C4-2B (cell line): ENCODE measurements around the gene CYFIP2.

Source experiments
- H3K27ac ChIP-seq: fragments of 450-650 bp; 2 replicates; pipeline ENCODE4 v1.5.1; 2017
- CTCF ChIP-seq: fragments of 450-650 bp; conservative IDR thresholded peaks from 2 replicates; pipeline ENCODE4 v1.5.1; 2017; ENCODE audit warnings: mild to moderate bottlenecking
- ZFX ChIP-seq: fragments of 450-650 bp; IDR thresholded peaks from 2 replicates; pipeline ENCODE4 v1.6.1; 2017

CYFIP2 gene

GRCh38 chr5:157328277-157328912, 62.5 kb downstream of the CYFIP2 start:
- no peak overlapping the region for H3K27ac ChIP-seq
- TF ChIP-seq ZFX = no peak
- TF ChIP-seq CTCF = peak; percentile 96

- TF ChIP-seq CTCF (no peak), ZFX (no peak)
- H3K27ac ChIP-seq = no peak overlapping the region
These were observed 65.9 kb downstream of the CYFIP2 start for GRCh38 chr5:157331807-157332206.

GRCh38 chr5:157335534-157336422, 69.9 kb downstream of the CYFIP2 start:
- TF ChIP-seq CTCF (no peak), ZFX (no peak)
- peak overlapping the region; percentile 39 for H3K27ac ChIP-seq

- TF ChIP-seq ZFX (no peak), CTCF (no peak)
- H3K27ac ChIP-seq = peak overlapping the region; percentile 39
These were observed 70.5 kb downstream of the CYFIP2 start for GRCh38 chr5:157336423-157336744.

- H3K27ac ChIP-seq = no peak overlapping the region
- TF ChIP-seq CTCF = no peak
- no peak for TF ChIP-seq ZFX
These were observed 73.5 kb downstream of the CYFIP2 start for GRCh38 chr5:157339409-157339808.

- H3K27ac ChIP-seq = no peak overlapping the region
- TF ChIP-seq CTCF (peak; percentile 77), ZFX (no peak)
These were observed 77.0 kb downstream of the CYFIP2 start for GRCh38 chr5:157342822-157343402.
